Ishikawa (cell line): Measurements from ENCODE around the gene NANS.

Experiments used
- CEBPB ChIP-seq: IDR thresholded peaks from 2 replicates; pipeline ENCODE4 v1.6.1; 2012
- CREB1 ChIP-seq: IDR thresholded peaks from 2 replicates; pipeline ENCODE4 v1.6.1; 2012; ENCODE audit warnings: low read depth
- EGR1 ChIP-seq: IDR thresholded peaks from 2 replicates; pipeline ENCODE4 v1.6.1; 2012
- EP300 ChIP-seq: IDR thresholded peaks from 2 replicates; pipeline ENCODE4 v1.6.1; 2012; ENCODE audit warnings: borderline replicate concordance
- FOXM1 ChIP-seq: IDR thresholded peaks from 2 replicates; pipeline ENCODE4 v1.6.1; 2012; ENCODE audit warnings: low read depth, borderline replicate concordance
- NFIC ChIP-seq: IDR thresholded peaks from 2 replicates; pipeline ENCODE4 v1.6.1; 2012
- RAD21 ChIP-seq: IDR thresholded peaks from 2 replicates; pipeline ENCODE4 v1.6.1; 2012; ENCODE audit warnings: low read depth
- TAF1 ChIP-seq: IDR thresholded peaks from 2 replicates; pipeline ENCODE4 v1.6.1; 2012; ENCODE audit warnings: low read depth, mild to moderate bottlenecking
- TCF12 ChIP-seq: IDR thresholded peaks from 2 replicates; pipeline ENCODE4 v1.6.1; 2012; ENCODE audit warnings: low read depth
- TEAD4 ChIP-seq: IDR thresholded peaks from 2 replicates; pipeline ENCODE4 v1.6.1; 2012
- YY1 ChIP-seq: IDR thresholded peaks from 2 replicates; pipeline ENCODE4 v1.6.1; 2012; ENCODE audit warnings: low read depth
- ZBTB7A ChIP-seq: IDR thresholded peaks from 2 replicates; pipeline ENCODE4 v1.6.1; 2012; ENCODE audit warnings: low read depth
- TF ChIP-seq, protein P1 (sequence below): IDR thresholded peaks from 2 replicates; pipeline ENCODE4 v1.6.1; 2012; ENCODE audit warnings: low read depth, mild to moderate bottlenecking
- TF ChIP-seq, protein P2 (sequence below): IDR thresholded peaks from 2 replicates; pipeline ENCODE4 v1.6.1; 2012
- TF ChIP-seq, protein P3 (sequence below): IDR thresholded peaks from 2 replicates; pipeline ENCODE4 v1.6.1; 2012

NANS gene

GRCh38 chr9:98056269-98057137 is at the start of gene NANS:
Gene NANS (plus strand): TSS chr9:98056732. CDS start chr9:98056809, 77 bp downstream.
- TF ChIP-seq, protein P1, sequence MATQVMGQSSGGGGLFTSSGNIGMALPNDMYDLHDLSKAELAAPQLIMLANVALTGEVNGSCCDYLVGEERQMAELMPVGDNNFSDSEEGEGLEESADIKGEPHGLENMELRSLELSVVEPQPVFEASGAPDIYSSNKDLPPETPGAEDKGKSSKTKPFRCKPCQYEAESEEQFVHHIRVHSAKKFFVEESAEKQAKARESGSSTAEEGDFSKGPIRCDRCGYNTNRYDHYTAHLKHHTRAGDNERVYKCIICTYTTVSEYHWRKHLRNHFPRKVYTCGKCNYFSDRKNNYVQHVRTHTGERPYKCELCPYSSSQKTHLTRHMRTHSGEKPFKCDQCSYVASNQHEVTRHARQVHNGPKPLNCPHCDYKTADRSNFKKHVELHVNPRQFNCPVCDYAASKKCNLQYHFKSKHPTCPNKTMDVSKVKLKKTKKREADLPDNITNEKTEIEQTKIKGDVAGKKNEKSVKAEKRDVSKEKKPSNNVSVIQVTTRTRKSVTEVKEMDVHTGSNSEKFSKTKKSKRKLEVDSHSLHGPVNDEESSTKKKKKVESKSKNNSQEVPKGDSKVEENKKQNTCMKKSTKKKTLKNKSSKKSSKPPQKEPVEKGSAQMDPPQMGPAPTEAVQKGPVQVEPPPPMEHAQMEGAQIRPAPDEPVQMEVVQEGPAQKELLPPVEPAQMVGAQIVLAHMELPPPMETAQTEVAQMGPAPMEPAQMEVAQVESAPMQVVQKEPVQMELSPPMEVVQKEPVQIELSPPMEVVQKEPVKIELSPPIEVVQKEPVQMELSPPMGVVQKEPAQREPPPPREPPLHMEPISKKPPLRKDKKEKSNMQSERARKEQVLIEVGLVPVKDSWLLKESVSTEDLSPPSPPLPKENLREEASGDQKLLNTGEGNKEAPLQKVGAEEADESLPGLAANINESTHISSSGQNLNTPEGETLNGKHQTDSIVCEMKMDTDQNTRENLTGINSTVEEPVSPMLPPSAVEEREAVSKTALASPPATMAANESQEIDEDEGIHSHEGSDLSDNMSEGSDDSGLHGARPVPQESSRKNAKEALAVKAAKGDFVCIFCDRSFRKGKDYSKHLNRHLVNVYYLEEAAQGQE = no peak
- TF ChIP-seq ZBTB7A (no peak), YY1 (no peak), CREB1 (no peak), NFIC (peak; percentile 42; the same call in 1 of the 2 replicates), RAD21 (no peak), FOXM1 (no peak), EGR1 (no peak), TAF1 (peak; percentile 92), EP300 (0 out of 2 replicates have a peak, but pooled peaks have one; percentile 14), CEBPB (no peak), TEAD4 (0 out of 2 replicates have a peak, but pooled peaks have one; percentile 7), TCF12 (0 out of 2 replicates have a peak, but pooled peaks have one; percentile 28)
- TF ChIP-seq, protein P2, sequence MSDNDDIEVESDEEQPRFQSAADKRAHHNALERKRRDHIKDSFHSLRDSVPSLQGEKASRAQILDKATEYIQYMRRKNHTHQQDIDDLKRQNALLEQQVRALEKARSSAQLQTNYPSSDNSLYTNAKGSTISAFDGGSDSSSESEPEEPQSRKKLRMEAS = peak; percentile 81
- TF ChIP-seq, protein P3, sequence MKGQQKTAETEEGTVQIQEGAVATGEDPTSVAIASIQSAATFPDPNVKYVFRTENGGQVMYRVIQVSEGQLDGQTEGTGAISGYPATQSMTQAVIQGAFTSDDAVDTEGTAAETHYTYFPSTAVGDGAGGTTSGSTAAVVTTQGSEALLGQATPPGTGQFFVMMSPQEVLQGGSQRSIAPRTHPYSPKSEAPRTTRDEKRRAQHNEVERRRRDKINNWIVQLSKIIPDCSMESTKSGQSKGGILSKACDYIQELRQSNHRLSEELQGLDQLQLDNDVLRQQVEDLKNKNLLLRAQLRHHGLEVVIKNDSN = 0 out of 2 replicates have a peak, but pooled peaks have one; percentile 52

DNA sequence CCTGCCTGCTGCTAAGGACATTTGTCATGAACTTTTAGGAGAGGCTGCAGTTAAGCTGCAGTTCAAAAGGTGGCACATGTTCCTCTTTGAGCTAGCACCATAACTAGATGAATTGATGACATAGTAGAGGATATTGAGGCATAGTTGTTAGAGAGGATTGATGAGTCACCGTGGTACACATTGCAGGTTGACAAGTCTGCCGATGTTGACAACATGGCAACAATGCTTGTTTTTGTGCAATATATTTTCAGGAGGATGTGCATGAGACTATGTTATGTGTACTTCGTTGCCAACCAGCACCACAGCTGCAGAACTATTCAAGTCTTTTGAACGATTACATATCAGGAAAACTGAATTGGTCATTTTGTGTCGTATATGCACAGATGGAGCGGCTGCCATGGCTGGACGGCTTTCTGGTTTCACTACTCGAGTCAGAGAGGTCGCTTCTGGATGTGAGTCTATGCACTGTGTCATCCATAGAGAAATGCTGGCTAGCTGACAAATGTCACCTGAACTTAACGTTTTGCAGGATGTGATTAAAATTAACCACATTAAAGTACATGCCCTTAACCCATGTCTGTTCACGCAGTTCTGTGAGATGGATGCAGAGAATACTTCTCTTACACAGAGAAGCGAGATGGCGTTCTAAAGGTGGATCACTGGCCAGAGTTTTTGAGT is 49.1 kb upstream of the NANS start:
- TF ChIP-seq EGR1 (no peak), NFIC (no peak), TAF1 (no peak), ZBTB7A (no peak), RAD21 (no peak), CEBPB (no peak), CREB1 (no peak), TCF12 (no peak), FOXM1 (no peak), EP300 (no peak)
- TF ChIP-seq, protein P2 = no peak
- TF ChIP-seq, protein P3 = no peak
- TF ChIP-seq, protein P1 = no peak

DNA sequence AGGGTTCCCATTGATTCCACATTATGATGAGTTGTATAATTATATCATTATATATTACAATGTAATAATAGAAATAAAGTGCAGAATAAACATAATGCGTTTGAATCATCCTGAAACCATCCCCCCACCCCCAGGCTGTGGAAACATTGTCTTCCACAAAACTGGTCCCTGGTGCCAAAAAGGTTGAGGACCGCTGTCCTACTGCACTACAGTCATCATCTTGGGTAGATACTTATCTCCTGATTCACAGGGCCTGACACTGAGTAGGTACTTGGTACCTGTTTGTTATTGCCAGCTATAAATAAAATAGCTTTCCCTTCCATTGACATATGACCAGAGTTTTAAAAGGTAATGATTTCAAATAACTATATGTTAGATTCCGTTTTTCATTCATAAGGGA is 47.8 kb upstream of the NANS start:
- no peak for TF ChIP-seq EP300

DNA sequence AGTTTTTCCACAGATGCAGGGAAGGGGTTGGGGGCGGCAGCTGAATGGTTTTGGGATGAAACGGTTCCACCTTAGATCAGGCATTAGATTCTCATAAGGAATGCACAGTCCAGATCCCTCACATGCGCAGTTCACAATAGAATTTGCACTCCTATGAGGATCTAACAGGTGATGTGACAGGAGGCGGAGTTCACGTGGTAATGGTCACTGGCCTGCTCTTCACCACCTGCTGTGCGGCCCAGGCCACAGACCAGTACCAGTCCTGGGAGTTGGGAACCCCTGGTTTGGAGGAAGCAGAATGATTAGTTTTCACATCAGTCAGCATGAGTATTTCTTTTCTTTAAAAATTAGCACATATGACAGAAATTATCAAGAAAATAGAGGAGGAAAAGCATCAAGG is 47.1 kb upstream of the NANS start:
- no peak for TF ChIP-seq TCF12
- TF ChIP-seq TAF1 = no peak
- TF ChIP-seq ZBTB7A = no peak
- TF ChIP-seq, protein P2 = no peak
- TF ChIP-seq TEAD4 = no peak
- TF ChIP-seq NFIC = no peak
- no peak for TF ChIP-seq EP300
- TF ChIP-seq RAD21 = no peak
- TF ChIP-seq CREB1 = no peak
- no peak for TF ChIP-seq CEBPB
- no peak for TF ChIP-seq FOXM1
- TF ChIP-seq, protein P1 = no peak
- TF ChIP-seq YY1 = no peak
- no peak for TF ChIP-seq EGR1
- TF ChIP-seq, protein P3 = no peak
